COLO668 (cell line): ENCODE results near the gene SLC6A5.

ENCODE experiments used
- DNase-seq: peaks from one replicate; lab custom pipeline; 2025; ENCODE audit not compliant: unreplicated experiment; lab: John Stamatoyannopoulos, UW

Gene SLC6A5

GRCh38 chr11:20668131-20668809 lies 68.9 kb downstream of the SLC6A5 start:
- no peak for DNase-seq

- peak; percentile 79 for DNase-seq
Measured at GRCh38 chr11:20668844-20669819, 69.7 kb downstream of the SLC6A5 start, which contains the start of gene NELL1. TSS of gene NELL1 (plus strand) at chr11:20669586.

- DNase-seq = peak; percentile 67
Measured at GRCh38 chr11:20669820-20670684, 70.6 kb downstream of the SLC6A5 start.

- peak; percentile 34 for DNase-seq
Measured at GRCh38 chr11:20670932-20671403, 71.6 kb downstream of the SLC6A5 start.

GRCh38 chr11:20671856-20672546 lies 72.6 kb downstream of the SLC6A5 start:
- peak; percentile 55 for DNase-seq

GRCh38 chr11:20672575-20672974 lies 73.2 kb downstream of the SLC6A5 start:
- no peak for DNase-seq

- no peak for DNase-seq
Measured at GRCh38 chr11:20676658-20677057, 77.2 kb downstream of the SLC6A5 start.

GRCh38 chr11:20688761-20689160 lies 89.4 kb downstream of the SLC6A5 start:
- peak; percentile 24 for DNase-seq

- peak; percentile 39 for DNase-seq
Measured at GRCh38 chr11:20707876-20708275, 108.5 kb downstream of the SLC6A5 start.
